ENCODE measurements around the gene CDC42. TPM values are rescaled to one million over a fixed set of nuclear protein-coding genes. Genes with fewer than 3 reads are reported as not detected.

CDC42 gene
- total RNA-seq, 1 experiment from 2014 or later, result 424 TPM

- DNase-seq (ENCODE audit: low read depth), result no peak
These were observed 15.0 kb upstream of the CDC42 start for GRCh38 chr1:22037520-22037919.

GRCh38 chr1:22038036-22038435, 14.5 kb upstream of the CDC42 start:
- no peak for DNase-seq (ENCODE audit: low read depth)

- peak; percentile 66 for DNase-seq (ENCODE audit: low read depth)
These were observed 12.8 kb upstream of the CDC42 start for GRCh38 chr1:22039594-22040285.

GRCh38 chr1:22040286-22040623, 12.3 kb upstream of the CDC42 start:
- DNase-seq (ENCODE audit: low read depth), result no peak

GRCh38 chr1:22041505-22041904, 11.0 kb upstream of the CDC42 start:
- DNase-seq (ENCODE audit: low read depth), result no peak

GRCh38 chr1:22043198-22043769, 9.2 kb upstream of the CDC42 start:
- no peak for DNase-seq (ENCODE audit: low read depth)

GRCh38 chr1:22044690-22045420, 7.7 kb upstream of the CDC42 start:
- DNase-seq (ENCODE audit: low read depth), result peak; percentile 35

- peak; percentile 26 for DNase-seq (ENCODE audit: low read depth)
These were observed 6.8 kb upstream of the CDC42 start for GRCh38 chr1:22045604-22046228.

GRCh38 chr1:22048351-22049192, 3.9 kb upstream of the CDC42 start:
- peak; percentile 24 for DNase-seq (ENCODE audit: low read depth)

GRCh38 chr1:22050330-22050729, 2.2 kb upstream of the CDC42 start:
- DNase-seq (ENCODE audit: low read depth), result no peak

- DNase-seq (ENCODE audit: low read depth), result no peak
These were observed 848 bp upstream of the CDC42 start for GRCh38 chr1:22051607-22052114.

- peak; percentile 70 for DNase-seq (ENCODE audit: low read depth)
These were observed 730 bp downstream of the CDC42 start for GRCh38 chr1:22053017-22053860.

- no peak for DNase-seq (ENCODE audit: low read depth)
These were observed 1.6 kb downstream of the CDC42 start for GRCh38 chr1:22053861-22054770.

- no peak for DNase-seq (ENCODE audit: low read depth)
These were observed 3.0 kb downstream of the CDC42 start for GRCh38 chr1:22055463-22055862.

GRCh38 chr1:22056043-22056442, 3.5 kb downstream of the CDC42 start:
- no peak for DNase-seq (ENCODE audit: low read depth)

GRCh38 chr1:22056936-22057335, 4.4 kb downstream of the CDC42 start:
- DNase-seq (ENCODE audit: low read depth), result no peak

- DNase-seq (ENCODE audit: low read depth), result no peak
These were observed 5.4 kb downstream of the CDC42 start for GRCh38 chr1:22057861-22058260.

- DNase-seq (ENCODE audit: low read depth), result no peak
These were observed 12.4 kb downstream of the CDC42 start for GRCh38 chr1:22064751-22065402.

GRCh38 chr1:22071511-22071910, 19.0 kb downstream of the CDC42 start:
- DNase-seq (ENCODE audit: low read depth), result no peak
